Thoracic aorta (tissue), 2 donors: ENCODE measurements around the gene TLL1. TPM values are rescaled to one million over a fixed set of nuclear protein-coding genes. Genes with fewer than 3 reads are reported as not detected.

Experiments used
- ATAC-seq: fragments of 150-250 bp; one replicate; pipeline ENCODE4 v1.8.0; 2017; ENCODE audit warnings: low read depth; ENCODE audit not compliant: insufficient number of reproducible peaks, low FRiP score
- DNase-seq: peaks from one replicate; pipeline ENCODE4 v3.0.0-alpha.2; 2020; ENCODE audit warnings: low spot score
- H3K27ac ChIP-seq, 2 donors: fragments of 200-600 bp; sonication (generic); 1 replicate in 1 of 2; 2 replicates in 1 of 2; pipeline ENCODE4 v1.5.1; 2016; ENCODE audit warnings: mild to moderate bottlenecking in 2 of 2, moderate library complexity in 2 of 2
- H3K27me3 ChIP-seq: fragments of 200-600 bp; sonication (generic); replicated peaks from 2 replicates; pipeline ENCODE4 v1.6.0; 2016; ENCODE audit warnings: mild to moderate bottlenecking; ENCODE audit not compliant: insufficient read depth
- H3K36me3 ChIP-seq: fragments of 200-600 bp; sonication (generic); one replicate; pipeline ENCODE4 v1.5.1; 2016
- H3K4me1 ChIP-seq, 2 donors: fragments of 200-600 bp; sonication (generic); 1 replicate in 1 of 2; 2 replicates in 1 of 2; pipeline versions ENCODE4 v1.5.1 to v1.6.0; 2016; ENCODE audit warnings: low read depth in 2 of 2, mild to moderate bottlenecking in 1 of 2; ENCODE audit not compliant: control insufficient read depth in 1 of 2
- H3K4me3 ChIP-seq: fragments of 200-600 bp; sonication (generic); 2 replicates; pipeline ENCODE4 v1.5.1; 2016; ENCODE audit warnings: mild to moderate bottlenecking
- H3K9me3 ChIP-seq: fragments of 200-600 bp; sonication (generic); 2 replicates; pipeline ENCODE4 v1.5.1; 2016
- total RNA-seq, 2 donors: library from RNA; depleted of rRNA; stranded (reverse); fragments of >200 nt; gene quantifications; one replicate each; pipeline versions ENCODE4 v1.1.0 to v1.2.3, GENCODE V29; 2016
- TF ChIP-seq, protein P1 (sequence below): fragments of 200-600 bp; sonication (generic); IDR thresholded peaks from one replicate; pipeline ENCODE4 v1.5.1; 2019; ENCODE audit warnings: antibody characterized with exemption

Gene TLL1
- total RNA-seq, 2 donors from 2014 or later: 3.7 to 10.6 TPM

- TF ChIP-seq, protein P1, sequence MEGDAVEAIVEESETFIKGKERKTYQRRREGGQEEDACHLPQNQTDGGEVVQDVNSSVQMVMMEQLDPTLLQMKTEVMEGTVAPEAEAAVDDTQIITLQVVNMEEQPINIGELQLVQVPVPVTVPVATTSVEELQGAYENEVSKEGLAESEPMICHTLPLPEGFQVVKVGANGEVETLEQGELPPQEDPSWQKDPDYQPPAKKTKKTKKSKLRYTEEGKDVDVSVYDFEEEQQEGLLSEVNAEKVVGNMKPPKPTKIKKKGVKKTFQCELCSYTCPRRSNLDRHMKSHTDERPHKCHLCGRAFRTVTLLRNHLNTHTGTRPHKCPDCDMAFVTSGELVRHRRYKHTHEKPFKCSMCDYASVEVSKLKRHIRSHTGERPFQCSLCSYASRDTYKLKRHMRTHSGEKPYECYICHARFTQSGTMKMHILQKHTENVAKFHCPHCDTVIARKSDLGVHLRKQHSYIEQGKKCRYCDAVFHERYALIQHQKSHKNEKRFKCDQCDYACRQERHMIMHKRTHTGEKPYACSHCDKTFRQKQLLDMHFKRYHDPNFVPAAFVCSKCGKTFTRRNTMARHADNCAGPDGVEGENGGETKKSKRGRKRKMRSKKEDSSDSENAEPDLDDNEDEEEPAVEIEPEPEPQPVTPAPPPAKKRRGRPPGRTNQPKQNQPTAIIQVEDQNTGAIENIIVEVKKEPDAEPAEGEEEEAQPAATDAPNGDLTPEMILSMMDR: no peak
- H3K27me3 ChIP-seq: no peaks in the 10 kb centered on the region
- ATAC-seq: no peak
- no peaks in the 10 kb centered on the region for H3K4me1 ChIP-seq
- no peak for DNase-seq
- H3K36me3 ChIP-seq: no peaks in the 10 kb centered on the region
- H3K4me3 ChIP-seq: no peak overlapping the region
- no peak overlapping the region for H3K27ac ChIP-seq
- H3K9me3 ChIP-seq: no peaks in the 10 kb centered on the region
Measured at GRCh38 chr4:166146806-166147540, 273.9 kb downstream of the TLL1 start.
